GM21381 (cell line): ENCODE results near the gene TOPBP1.
"Not testable (repeated sequence)": the region's sequence is repeated elsewhere in the genome, so short reads cannot be mapped to it uniquely, and the experiment has no call there.

ENCODE experiments used
- ATAC-seq: cut with Tn5 transposase; IDR thresholded peaks from one replicate; pipeline ENCODE4 v1.9.1; 2021; ENCODE audit warnings: mild to moderate bottlenecking, moderate library complexity; ENCODE audit not compliant: unreplicated experiment

Gene TOPBP1

GRCh38 chr3:133661454-133662277, at the start of gene TOPBP1:
Gene TOPBP1 (minus strand): TSS chr3:133661941. CDS start chr3:133661127, 814 bp downstream.
- peak; percentile 90 for ATAC-seq

- ATAC-seq: no peak
Measured at GRCh38 chr3:133711013-133711412, 49.3 kb upstream of the TOPBP1 start.

- ATAC-seq: no peak
Measured at GRCh38 chr3:133709139-133709750, 47.5 kb upstream of the TOPBP1 start.

GRCh38 chr3:133706033-133706432, 44.3 kb upstream of the TOPBP1 start:
- ATAC-seq: no peak

- no peak for ATAC-seq
Measured at GRCh38 chr3:133703915-133704314, 42.2 kb upstream of the TOPBP1 start.

GRCh38 chr3:133701435-133702358, 40.0 kb upstream of the TOPBP1 start:
- ATAC-seq: no peak

GRCh38 chr3:133700351-133700750, 38.6 kb upstream of the TOPBP1 start:
- no peak for ATAC-seq

- ATAC-seq: no peak
Measured at GRCh38 chr3:133699903-133700302, 38.2 kb upstream of the TOPBP1 start.

GRCh38 chr3:133699467-133699866, 37.7 kb upstream of the TOPBP1 start:
- ATAC-seq: no peak

- no peak for ATAC-seq
Measured at GRCh38 chr3:133697960-133698359, 36.2 kb upstream of the TOPBP1 start.

GRCh38 chr3:133695560-133696171, 33.9 kb upstream of the TOPBP1 start:
- ATAC-seq: no peak

- ATAC-seq: no peak
Measured at GRCh38 chr3:133694288-133695268, 32.8 kb upstream of the TOPBP1 start.

- no peak for ATAC-seq
Measured at GRCh38 chr3:133693821-133694220, 32.1 kb upstream of the TOPBP1 start.

GRCh38 chr3:133692759-133693158, 31.0 kb upstream of the TOPBP1 start:
- ATAC-seq: no peak

- ATAC-seq: no peak
Measured at GRCh38 chr3:133691273-133692107, 29.7 kb upstream of the TOPBP1 start.

- not testable (repeated sequence) for ATAC-seq
Measured at GRCh38 chr3:133677993-133678392, 16.3 kb upstream of the TOPBP1 start.

- ATAC-seq: no peak
Measured at GRCh38 chr3:133676336-133677118, 14.8 kb upstream of the TOPBP1 start.
